ENCODE measurements around the gene PKDREJ.
"Not testable (repeated sequence)": the region's sequence is repeated elsewhere in the genome, so short reads cannot be mapped to it uniquely, and the experiment has no call there.

The PKDREJ gene

GRCh38 chr22:46263216-46263590 lies at the start of gene PKDREJ:
PKDREJ (minus strand) TSS chr22:46263343; CDS start chr22:46263322, 21 bp downstream.
- no peak for DNase-seq (ENCODE audit: low read depth)

- not testable (repeated sequence) for DNase-seq (ENCODE audit: low read depth)
These were observed 49.7 kb upstream of the PKDREJ start for GRCh38 chr22:46312848-46313247.

- DNase-seq (ENCODE audit: low read depth), result no peak
These were observed 48.9 kb upstream of the PKDREJ start for GRCh38 chr22:46312056-46312455.

GRCh38 chr22:46309526-46310085 lies 46.5 kb upstream of the PKDREJ start:
- no peak for DNase-seq (ENCODE audit: low read depth)

- DNase-seq (ENCODE audit: low read depth), result no peak
These were observed 45.3 kb upstream of the PKDREJ start for GRCh38 chr22:46308283-46308988.

- DNase-seq (ENCODE audit: low read depth), result no peak
These were observed 40.3 kb upstream of the PKDREJ start for GRCh38 chr22:46303347-46303965.

GRCh38 chr22:46300491-46300890 lies 37.3 kb upstream of the PKDREJ start:
- no peak for DNase-seq (ENCODE audit: low read depth)

GRCh38 chr22:46299101-46299500 lies 36.0 kb upstream of the PKDREJ start:
- DNase-seq (ENCODE audit: low read depth), result no peak

GRCh38 chr22:46297151-46297812 lies 34.1 kb upstream of the PKDREJ start:
- DNase-seq (ENCODE audit: low read depth), result no peak

- DNase-seq (ENCODE audit: low read depth), result peak; percentile 94
These were observed 33.4 kb upstream of the PKDREJ start, which contains the start of gene GTSE1 for GRCh38 chr22:46296257-46297150. GTSE1 (plus strand) TSS chr22:46296870; CDS start chr22:46297401, 531 bp downstream.

- no peak for DNase-seq (ENCODE audit: low read depth)
These were observed 32.3 kb upstream of the PKDREJ start for GRCh38 chr22:46295277-46295971.

- DNase-seq (ENCODE audit: low read depth), result no peak
These were observed 31.6 kb upstream of the PKDREJ start for GRCh38 chr22:46294784-46295183.

GRCh38 chr22:46293577-46294260 lies 30.6 kb upstream of the PKDREJ start:
- DNase-seq (ENCODE audit: low read depth), result no peak

GRCh38 chr22:46292732-46293131 lies 29.6 kb upstream of the PKDREJ start:
- no peak for DNase-seq (ENCODE audit: low read depth)

GRCh38 chr22:46292173-46292572 lies 29.0 kb upstream of the PKDREJ start:
- no peak for DNase-seq (ENCODE audit: low read depth)

GRCh38 chr22:46290843-46291785 lies 28.0 kb upstream of the PKDREJ start:
- no peak for DNase-seq (ENCODE audit: low read depth)

- no peak for DNase-seq (ENCODE audit: low read depth)
These were observed 27.1 kb upstream of the PKDREJ start for GRCh38 chr22:46290121-46290842.

- DNase-seq (ENCODE audit: low read depth), result no peak
These were observed 26.2 kb upstream of the PKDREJ start for GRCh38 chr22:46289244-46289891.

Data from stimulated activated CD8-positive, alpha-beta memory T cell treated with anti-CD3 and anti-CD28 coated beads, Interleukin-12 subunit alpha, Interleukin-12 subunit beta, amount 100 ng/mL, for 1 hour (primary cell).